Stomach smooth muscle (tissue), 2 donors: Measurements from ENCODE around the gene KRTAP1-4.

ENCODE experiments used
- H3K27ac ChIP-seq: one replicate; pipeline ENCODE4 v1.7.0; 2013; ENCODE audit warnings: mild to moderate bottlenecking, low read length, inconsistent platforms
- H3K27me3 ChIP-seq, 2 donors: one replicate each; pipeline ENCODE4 v1.7.0; 2013; ENCODE audit warnings: low read length in 2 of 2; ENCODE audit not compliant: insufficient read depth in 2 of 2, control insufficient read depth in 1 of 2
- H3K36me3 ChIP-seq, 2 donors: one replicate each; pipeline ENCODE4 v1.7.0; 2013; ENCODE audit warnings: low read length in 2 of 2; ENCODE audit not compliant: control insufficient read depth in 2 of 2, insufficient read depth in 2 of 2
- H3K4me1 ChIP-seq: one replicate; pipeline ENCODE4 v1.7.0; 2013; ENCODE audit warnings: low read length; ENCODE audit not compliant: control insufficient read depth, insufficient read depth
- H3K4me3 ChIP-seq, 2 donors: one replicate each; pipeline ENCODE4 v1.7.0; 2013; ENCODE audit warnings: low read length in 2 of 2
- H3K9ac ChIP-seq, 2 donors: one replicate each; pipeline ENCODE4 v1.7.0; 2013; ENCODE audit warnings: low read length in 2 of 2, mild to moderate bottlenecking in 1 of 2
- H3K9me3 ChIP-seq, 2 donors: one replicate each; pipeline ENCODE4 v1.7.0; 2013; ENCODE audit warnings: low read length in 2 of 2; ENCODE audit not compliant: control insufficient read depth in 2 of 2
- donor health status: healthy.
- donor health status: Pancreatic carcinoma.

Gene KRTAP1-4

GRCh38 chr17:41016578-41017215 is 13.3 kb downstream of the KRTAP1-4 start:
- Histone ChIP-seq H3K9ac (no peak overlapping the region), H3K36me3 (no peaks in the 10 kb centered on the region), H3K27ac (no peak overlapping the region), H3K27me3 (peaks cover 0 to 3% of the 10 kb centered on the region in 2 donors), H3K4me1 (no peaks in the 10 kb centered on the region), H3K9me3 (no peaks in the 10 kb centered on the region), H3K4me3 (no peak overlapping the region)

GRCh38 chr17:41015454-41015853 is 14.5 kb downstream of the KRTAP1-4 start:
- Histone ChIP-seq H3K4me1 (no peaks in the 10 kb centered on the region), H3K27ac (no peak overlapping the region), H3K9me3 (no peaks in the 10 kb centered on the region), H3K4me3 (no peak overlapping the region), H3K27me3 (peaks cover 0 to 3% of the 10 kb centered on the region in 2 donors), H3K36me3 (no peaks in the 10 kb centered on the region), H3K9ac (no peak overlapping the region)

GRCh38 chr17:41013606-41014005 is 16.4 kb downstream of the KRTAP1-4 start:
- peaks cover 0 to 3% of the 10 kb centered on the region in 2 donors for H3K27me3 ChIP-seq
- no peak overlapping the region for H3K9ac ChIP-seq
- H3K36me3 ChIP-seq = no peaks in the 10 kb centered on the region
- no peak overlapping the region for H3K27ac ChIP-seq
- no peaks in the 10 kb centered on the region for H3K4me1 ChIP-seq
- no peaks in the 10 kb centered on the region for H3K9me3 ChIP-seq
- no peak overlapping the region for H3K4me3 ChIP-seq

- H3K27ac ChIP-seq = no peak overlapping the region
- peaks cover 0 to 3% of the 10 kb centered on the region in 2 donors for H3K27me3 ChIP-seq
- no peaks in the 10 kb centered on the region for H3K36me3 ChIP-seq
- H3K9ac ChIP-seq = no peak overlapping the region
- no peaks in the 10 kb centered on the region for H3K4me1 ChIP-seq
- no peak overlapping the region for H3K4me3 ChIP-seq
- no peaks in the 10 kb centered on the region for H3K9me3 ChIP-seq
These were observed 16.8 kb downstream of the KRTAP1-4 start for GRCh38 chr17:41013181-41013580.

GRCh38 chr17:41012326-41013120 is 17.5 kb downstream of the KRTAP1-4 start:
- peaks cover 0 to 3% of the 10 kb centered on the region in 2 donors for H3K27me3 ChIP-seq
- no peak overlapping the region for H3K27ac ChIP-seq
- H3K9me3 ChIP-seq = no peaks in the 10 kb centered on the region
- H3K4me3 ChIP-seq = no peak overlapping the region
- no peaks in the 10 kb centered on the region for H3K36me3 ChIP-seq
- H3K4me1 ChIP-seq = no peaks in the 10 kb centered on the region
- H3K9ac ChIP-seq = no peak overlapping the region

- no peak overlapping the region for H3K27ac ChIP-seq
- no peaks in the 10 kb centered on the region for H3K4me1 ChIP-seq
- no peaks in the 10 kb centered on the region for H3K36me3 ChIP-seq
- H3K4me3 ChIP-seq = no peak overlapping the region
- no peaks in the 10 kb centered on the region for H3K9me3 ChIP-seq
- H3K9ac ChIP-seq = no peak overlapping the region
- no peaks in the 10 kb centered on the region for H3K27me3 ChIP-seq
These were observed 19.6 kb downstream of the KRTAP1-4 start for GRCh38 chr17:41010441-41010840.

GRCh38 chr17:41009936-41010335 is 20.1 kb downstream of the KRTAP1-4 start:
- H3K27me3 ChIP-seq = no peaks in the 10 kb centered on the region
- H3K27ac ChIP-seq = no peak overlapping the region
- no peak overlapping the region for H3K4me3 ChIP-seq
- no peak overlapping the region for H3K9ac ChIP-seq
- no peaks in the 10 kb centered on the region for H3K9me3 ChIP-seq
- H3K4me1 ChIP-seq = no peaks in the 10 kb centered on the region
- H3K36me3 ChIP-seq = no peaks in the 10 kb centered on the region

GRCh38 chr17:41009301-41009760 is 20.7 kb downstream of the KRTAP1-4 start:
- Histone ChIP-seq H3K36me3 (no peaks in the 10 kb centered on the region), H3K27me3 (no peaks in the 10 kb centered on the region), H3K4me1 (no peaks in the 10 kb centered on the region), H3K4me3 (no peak overlapping the region), H3K27ac (no peak overlapping the region), H3K9ac (no peak overlapping the region), H3K9me3 (no peaks in the 10 kb centered on the region)

GRCh38 chr17:41008811-41009210 is 21.2 kb downstream of the KRTAP1-4 start, which contains the start of gene KRTAP3-1:
Gene KRTAP3-1, minus strand, starts transcription at chr17:41009128. Its CDS starts 54 bp downstream, at chr17:41009074.
- Histone ChIP-seq H3K9ac (no peak within 1 kb of the TSS), H3K4me1 (no peaks in the 10 kb centered on the region), H3K9me3 (no peaks in the 10 kb centered on the region), H3K36me3 (no peaks in the 10 kb centered on the region), H3K4me3 (no peak within 1 kb of the TSS), H3K27me3 (no peaks in the 10 kb centered on the region), H3K27ac (no peak within 1 kb of the TSS)

GRCh38 chr17:41004397-41004796 is 25.6 kb downstream of the KRTAP1-4 start:
- Histone ChIP-seq H3K9ac (no peak overlapping the region), H3K27ac (no peak overlapping the region), H3K4me1 (no peaks in the 10 kb centered on the region), H3K4me3 (no peak overlapping the region), H3K9me3 (no peaks in the 10 kb centered on the region), H3K36me3 (no peaks in the 10 kb centered on the region), H3K27me3 (no peaks in the 10 kb centered on the region)

GRCh38 chr17:41003926-41004325 is 26.1 kb downstream of the KRTAP1-4 start:
- no peaks in the 10 kb centered on the region for H3K27me3 ChIP-seq
- no peaks in the 10 kb centered on the region for H3K9me3 ChIP-seq
- H3K36me3 ChIP-seq = no peaks in the 10 kb centered on the region
- H3K9ac ChIP-seq = no peak overlapping the region
- no peak overlapping the region for H3K27ac ChIP-seq
- no peak overlapping the region for H3K4me3 ChIP-seq
- H3K4me1 ChIP-seq = no peaks in the 10 kb centered on the region
